GM21576 (cell line): ENCODE measurements around the gene EFCAB5.
"Not testable (repeated sequence)": the region's sequence is repeated elsewhere in the genome, so short reads cannot be mapped to it uniquely, and the experiment has no call there.

Source experiments
- ATAC-seq: cut with Tn5 transposase; IDR thresholded peaks from one replicate; pipeline ENCODE4 v1.9.1; 2021; ENCODE audit warnings: mild to moderate bottlenecking, moderate library complexity; ENCODE audit not compliant: unreplicated experiment

EFCAB5 gene

GRCh38 chr17:29933379-29933778 lies 8.1 kb upstream of the EFCAB5 start:
- ATAC-seq, result no peak

- not testable (repeated sequence) for ATAC-seq
Measured at GRCh38 chr17:29935909-29936308, 5.5 kb upstream of the EFCAB5 start.

- no peak for ATAC-seq
Measured at GRCh38 chr17:29936724-29937123, 4.7 kb upstream of the EFCAB5 start.

GRCh38 chr17:29945281-29945680 lies 3.8 kb downstream of the EFCAB5 start:
- no peak for ATAC-seq

DNA sequence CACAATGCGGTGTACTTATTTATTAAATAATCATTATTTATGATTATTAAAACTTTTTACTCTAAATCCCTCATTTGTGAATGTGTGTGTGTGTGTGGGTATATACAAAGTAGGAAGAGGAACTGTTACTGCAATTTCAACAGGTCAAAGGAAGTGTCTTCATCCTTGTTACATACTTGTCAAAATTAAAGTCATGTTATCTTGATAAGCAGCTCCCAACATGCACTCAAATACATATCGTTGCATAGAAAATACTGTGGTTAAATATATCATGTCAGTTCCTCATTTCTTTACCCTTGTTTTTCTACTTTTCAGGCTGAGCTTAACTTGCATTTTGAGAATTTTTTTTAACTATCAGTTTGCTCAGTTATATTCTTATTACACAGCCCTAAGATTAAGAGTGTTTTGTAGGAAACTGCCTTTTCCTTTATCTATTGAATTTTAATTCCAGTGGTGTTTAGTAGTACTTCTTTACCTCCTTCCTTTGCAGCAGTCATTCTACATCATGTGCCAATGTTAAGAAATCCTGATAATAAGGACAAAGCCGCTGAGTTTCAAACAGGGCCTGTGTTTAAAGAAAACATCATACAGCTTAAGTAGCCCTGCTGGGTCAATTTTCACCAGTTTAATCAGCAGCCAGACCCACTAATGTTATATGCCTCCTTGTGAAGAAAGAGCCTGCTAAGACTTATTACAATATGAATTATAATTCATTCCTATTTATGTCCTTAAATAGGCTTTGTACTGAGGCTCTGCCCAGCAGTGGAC lies 7.2 kb downstream of the EFCAB5 start:
- no peak for ATAC-seq

- ATAC-seq, result no peak
Measured at GRCh38 chr17:29949696-29950095, 8.3 kb downstream of the EFCAB5 start.

DNA sequence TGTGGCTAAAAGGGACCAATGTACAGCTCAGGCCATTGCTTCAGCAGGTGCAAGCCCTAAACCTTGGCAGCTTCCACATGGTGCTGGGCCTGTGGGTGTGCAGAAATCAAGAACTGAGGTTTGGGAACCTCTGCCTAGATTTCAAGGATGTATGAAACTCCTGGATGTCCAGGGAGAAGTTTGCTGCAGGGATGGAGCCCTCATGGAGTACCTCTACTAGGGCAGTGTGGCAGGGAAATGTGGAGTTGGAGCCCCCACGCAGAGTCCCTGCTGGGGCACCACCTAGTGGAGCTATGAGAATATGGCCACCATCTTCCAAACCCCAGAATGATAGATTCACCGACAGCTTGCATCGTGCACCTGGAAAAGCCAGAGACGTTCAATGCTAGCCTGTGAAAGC lies 13.0 kb downstream of the EFCAB5 start:
- ATAC-seq, result no peak

- ATAC-seq, result no peak
Measured at GRCh38 chr17:29956225-29956624, 14.8 kb downstream of the EFCAB5 start.

GRCh38 chr17:29957488-29957887 lies 16.1 kb downstream of the EFCAB5 start:
- ATAC-seq, result not testable (repeated sequence)

- ATAC-seq, result no peak
Measured at GRCh38 chr17:29958947-29959657, 17.7 kb downstream of the EFCAB5 start.

DNA sequence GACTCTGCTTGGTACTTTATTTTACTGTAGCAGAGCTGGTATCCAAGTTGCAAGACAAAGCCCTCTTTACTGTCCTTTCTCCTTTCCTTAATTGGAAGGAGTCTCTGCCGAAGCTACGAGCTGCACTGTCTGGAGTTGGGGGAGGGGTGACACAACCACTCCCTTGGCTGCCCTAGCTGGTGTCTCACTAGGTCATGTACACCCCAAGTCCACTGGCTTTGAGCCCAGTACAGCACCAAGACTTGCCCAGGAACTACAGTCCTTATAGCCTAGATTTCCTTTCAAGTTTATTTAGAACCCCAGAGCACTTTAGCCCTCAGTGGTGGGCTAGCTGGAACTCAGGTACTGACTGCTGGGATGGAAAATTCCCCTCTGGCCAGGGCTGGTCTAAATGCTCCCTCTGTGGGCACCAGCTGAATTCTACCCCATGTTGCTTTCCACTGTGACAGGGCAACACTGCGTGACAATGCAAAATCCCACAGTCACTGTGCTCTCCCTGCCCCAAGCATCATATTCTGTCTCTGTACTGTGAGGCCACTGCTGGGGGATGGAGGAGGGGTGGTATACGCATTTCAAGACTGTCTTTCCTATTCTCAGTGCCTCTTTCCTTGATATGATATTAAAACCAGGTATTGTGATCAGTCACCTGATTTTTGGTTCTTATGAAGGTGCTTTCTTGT lies 18.4 kb downstream of the EFCAB5 start:
- ATAC-seq, result no peak

DNA sequence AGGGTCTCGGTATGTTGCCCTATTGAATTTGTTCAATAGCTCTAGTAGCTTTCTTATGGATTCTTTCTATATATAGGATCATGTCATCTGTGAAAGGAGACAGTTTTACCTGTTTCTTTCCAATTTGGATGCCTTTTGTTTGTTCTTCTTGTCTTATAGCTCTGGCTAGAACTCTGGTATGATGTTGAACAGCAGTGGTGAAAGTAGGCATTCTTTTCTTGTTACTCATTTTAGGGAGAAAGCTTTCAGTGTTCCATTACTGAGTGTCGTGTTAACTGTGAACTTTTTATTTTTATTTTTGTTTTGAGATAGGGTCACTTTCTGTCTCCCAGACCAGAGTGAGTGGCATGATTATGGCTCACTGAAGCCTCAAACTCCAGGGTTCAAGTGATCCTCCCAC lies 21.2 kb downstream of the EFCAB5 start:
- ATAC-seq, result no peak

- no peak for ATAC-seq
Measured at GRCh38 chr17:29968271-29968670, 26.8 kb downstream of the EFCAB5 start.

GRCh38 chr17:29972277-29972676 lies 30.8 kb downstream of the EFCAB5 start:
- no peak for ATAC-seq

DNA sequence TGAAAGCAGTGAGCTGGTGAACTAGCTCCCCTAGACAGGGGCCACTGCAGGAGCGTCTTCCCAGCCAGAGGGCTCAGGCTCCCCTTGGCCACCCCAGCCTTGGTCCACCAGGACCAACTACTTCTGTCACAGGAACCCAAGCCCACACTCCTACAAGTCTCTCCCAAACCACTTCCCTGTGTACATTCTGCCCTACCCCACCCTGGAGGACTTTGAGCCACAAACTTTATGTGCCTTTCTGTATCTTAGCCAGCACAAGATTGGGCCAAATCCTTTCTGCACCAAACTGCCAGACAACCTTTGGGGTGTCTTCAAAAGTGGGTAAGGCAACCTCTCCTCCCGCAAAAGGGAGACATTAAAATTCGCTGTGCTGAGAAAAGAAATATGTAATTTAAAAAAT lies 31.6 kb downstream of the EFCAB5 start:
- ATAC-seq, result no peak

DNA sequence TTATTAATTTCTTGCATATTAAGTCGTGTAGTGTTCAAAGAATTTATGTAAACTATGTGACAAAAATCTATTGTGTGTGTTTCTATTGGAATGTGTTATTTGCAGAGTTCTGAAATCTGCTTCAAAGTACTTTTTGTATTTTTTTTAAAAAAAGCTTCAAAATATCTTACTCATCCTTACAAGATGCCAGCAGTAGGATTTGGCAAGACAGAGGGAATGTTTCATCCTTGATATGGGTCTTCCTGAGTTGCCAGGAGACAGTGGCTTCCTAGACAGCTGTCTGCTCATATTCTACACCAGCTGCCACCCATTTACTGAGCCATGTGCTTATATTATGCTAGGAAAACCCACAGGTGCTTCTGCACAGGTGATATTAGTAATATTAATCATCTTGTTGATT lies 36.4 kb downstream of the EFCAB5 start:
- no peak for ATAC-seq

DNA sequence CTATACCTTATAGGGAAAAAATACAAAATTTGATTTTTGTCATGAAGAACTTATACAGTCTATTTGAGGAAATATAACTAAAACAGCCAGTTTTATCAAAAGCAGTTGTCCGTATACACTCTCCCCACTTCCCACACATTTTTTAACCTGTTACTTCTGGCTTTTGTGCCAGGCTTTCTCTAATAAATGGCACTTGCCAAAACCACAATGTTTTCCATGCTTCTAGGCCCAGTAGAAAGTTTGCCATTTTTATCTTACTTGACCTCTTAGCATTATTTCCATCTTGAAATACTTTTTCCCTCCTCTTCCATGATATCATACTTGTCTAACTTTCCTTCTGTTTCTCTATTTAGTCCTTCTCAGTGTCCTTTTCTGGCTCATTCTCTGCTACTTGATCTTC lies 38.8 kb downstream of the EFCAB5 start:
- no peak for ATAC-seq

GRCh38 chr17:29982991-29983653 lies 41.7 kb downstream of the EFCAB5 start:
- ATAC-seq, result no peak

DNA sequence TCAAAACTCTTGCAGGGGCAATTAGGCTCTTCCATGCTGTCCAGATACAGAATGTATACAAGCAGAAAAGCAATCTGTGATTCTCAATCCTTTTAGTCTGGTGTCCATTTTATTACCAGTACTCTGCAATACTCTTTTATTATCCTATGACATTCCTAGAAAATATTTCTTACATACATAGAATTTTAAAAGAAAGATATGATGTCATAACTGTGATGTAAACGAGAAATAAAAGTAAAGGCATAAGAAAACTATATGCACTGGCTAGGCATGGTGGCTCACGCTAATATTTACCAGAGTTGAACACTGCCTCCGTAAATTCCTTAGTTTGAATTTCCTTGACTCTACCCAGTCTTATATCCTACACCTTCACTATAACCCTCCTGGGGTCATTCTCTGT lies 55.0 kb downstream of the EFCAB5 start:
- no peak for ATAC-seq

GRCh38 chr17:30000001-30000754 lies 58.7 kb downstream of the EFCAB5 start:
- ATAC-seq, result no peak
